Thoracic aorta (tissue), 2 donors: Measurements from ENCODE around the gene CPLX3. TPM values are rescaled to one million over a fixed set of nuclear protein-coding genes. Genes with fewer than 3 reads are reported as not detected.

Experiments
- ATAC-seq: fragments of 150-250 bp; one replicate; pipeline ENCODE4 v1.8.0; 2017; ENCODE audit warnings: low read depth; ENCODE audit not compliant: insufficient number of reproducible peaks, low FRiP score
- DNase-seq: peaks from one replicate; pipeline ENCODE4 v3.0.0-alpha.2; 2020; ENCODE audit warnings: low spot score
- H3K27ac ChIP-seq, 2 donors: fragments of 200-600 bp; sonication (generic); 1 replicate in 1 of 2; 2 replicates in 1 of 2; pipeline ENCODE4 v1.5.1; 2016; ENCODE audit warnings: mild to moderate bottlenecking in 2 of 2, moderate library complexity in 2 of 2
- H3K27me3 ChIP-seq: fragments of 200-600 bp; sonication (generic); replicated peaks from 2 replicates; pipeline ENCODE4 v1.6.0; 2016; ENCODE audit warnings: mild to moderate bottlenecking; ENCODE audit not compliant: insufficient read depth
- H3K36me3 ChIP-seq: fragments of 200-600 bp; sonication (generic); one replicate; pipeline ENCODE4 v1.5.1; 2016
- H3K4me1 ChIP-seq, 2 donors: fragments of 200-600 bp; sonication (generic); 1 replicate in 1 of 2; 2 replicates in 1 of 2; pipeline versions ENCODE4 v1.5.1 to v1.6.0; 2016; ENCODE audit warnings: low read depth in 2 of 2, mild to moderate bottlenecking in 1 of 2; ENCODE audit not compliant: control insufficient read depth in 1 of 2
- H3K4me3 ChIP-seq: fragments of 200-600 bp; sonication (generic); 2 replicates; pipeline ENCODE4 v1.5.1; 2016; ENCODE audit warnings: mild to moderate bottlenecking
- H3K9me3 ChIP-seq: fragments of 200-600 bp; sonication (generic); 2 replicates; pipeline ENCODE4 v1.5.1; 2016
- CTCF ChIP-seq: fragments of 200-600 bp; sonication (generic); IDR thresholded peaks from one replicate; pipeline ENCODE4 v1.5.1; 2019; ENCODE audit warnings: antibody characterized with exemption
- total RNA-seq, 2 donors: library from RNA; depleted of rRNA; stranded (reverse); fragments of >200 nt; gene quantifications; one replicate each; pipeline versions ENCODE4 v1.1.0 to v1.2.3, GENCODE V29; 2016

The CPLX3 gene
- total RNA-seq, 2 donors from 2014 or later: not detected

- Histone ChIP-seq H3K27ac (no peak overlapping the region), H3K27me3 (no peaks in the 10 kb centered on the region), H3K9me3 (no peaks in the 10 kb centered on the region), H3K36me3 (no peaks in the 10 kb centered on the region), H3K4me1 (peaks cover 11 to 19% of the 10 kb centered on the region in 2 donors), H3K4me3 (no peak overlapping the region)
- no peak for ATAC-seq
- DNase-seq: no peak
- TF ChIP-seq CTCF: no peak
These were observed 12.5 kb downstream of the CPLX3 start for GRCh38 chr15:74838746-74839525.

- DNase-seq (no peak), ATAC-seq (no peak)
- H3K4me1 ChIP-seq: peaks cover 11 to 19% of the 10 kb centered on the region in 2 donors
- no peaks in the 10 kb centered on the region for H3K27me3 ChIP-seq
- no peak overlapping the region for H3K27ac ChIP-seq
- no peaks in the 10 kb centered on the region for H3K9me3 ChIP-seq
- no peak overlapping the region for H3K4me3 ChIP-seq
- H3K36me3 ChIP-seq: no peaks in the 10 kb centered on the region
- TF ChIP-seq CTCF: no peak
These were observed 13.3 kb downstream of the CPLX3 start for GRCh38 chr15:74839526-74840395.

- no peak for TF ChIP-seq CTCF
- DNase-seq: no peak
- H3K27ac ChIP-seq: no peak overlapping the region
- H3K27me3 ChIP-seq: no peaks in the 10 kb centered on the region
- ATAC-seq: no peak
- H3K36me3 ChIP-seq: peaks cover 3% of the 10 kb centered on the region
- H3K9me3 ChIP-seq: no peaks in the 10 kb centered on the region
- H3K4me3 ChIP-seq: no peak overlapping the region
- peaks cover 11 to 19% of the 10 kb centered on the region in 2 donors for H3K4me1 ChIP-seq
These were observed 14.7 kb downstream of the CPLX3 start for GRCh38 chr15:74840851-74841775.

- TF ChIP-seq CTCF: no peak
- Histone ChIP-seq H3K4me3 (peak overlapping the region; percentile 96), H3K9me3 (no peaks in the 10 kb centered on the region), H3K27ac (no peak overlapping the region), H3K27me3 (no peaks in the 10 kb centered on the region), H3K36me3 (peaks cover 3% of the 10 kb centered on the region), H3K4me1 (peaks cover 11 to 19% of the 10 kb centered on the region in 2 donors)
- DNase-seq: no peak
- ATAC-seq: no peak
These were observed 15.5 kb downstream of the CPLX3 start for GRCh38 chr15:74841891-74842373.
